GM10248 (cell line): ENCODE measurements around the gene HOGA1.

Experiments
- CTCF ChIA-PET: fragments of 300-600 bp; sonication (Branson Sonifier 250); formaldehyde crosslinking; extraction: SDS; loops from one replicate; lab custom pipeline; 2021; ENCODE audit warnings: antibody characterized with exemption; lab: Yijun Ruan, JAX
- POLR2A ChIA-PET: fragments of 350-650 bp; sonication (Branson Sonifier 250); formaldehyde crosslinking; extraction: SDS; loops from one replicate; lab custom pipeline; 2020; ENCODE audit warnings: antibody characterized with exemption; lab: Yijun Ruan, JAX
- DNase-seq: peaks from one replicate; pipeline ENCODE4 v3.0.0; 2012; ENCODE audit errors: extremely low spot score
- TF ChIP-seq, protein P1 (sequence below): IDR thresholded peaks from 2 replicates; pipeline ENCODE4 v1.5.1; 2012; ENCODE audit warnings: mild to moderate bottlenecking, low read depth; ENCODE audit errors: extremely low read depth, missing control alignments, control extremely low read depth

Gene HOGA1

DNA sequence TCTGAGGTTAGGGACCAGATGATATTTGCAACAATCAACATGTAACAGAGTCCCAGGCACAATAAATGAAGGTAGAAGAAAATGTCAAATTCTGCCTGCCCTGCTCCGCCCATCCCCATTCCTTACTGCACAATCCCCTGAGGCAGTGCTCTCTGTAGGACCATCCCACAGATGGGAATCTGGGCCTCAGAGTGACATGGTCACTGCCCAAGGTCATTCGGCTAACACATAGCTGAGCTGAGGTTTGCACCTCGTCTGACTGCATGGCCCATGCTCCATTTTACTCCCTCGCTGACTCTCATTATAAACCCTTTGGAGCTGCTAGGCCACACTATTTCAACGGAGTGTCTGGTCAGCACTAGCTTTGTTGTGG lies 1.2 kb downstream of the HOGA1 start:
- CTCF ChIA-PET, result interaction anchor here (0.9 to 7.5 kb wide), 3 partner anchors 12 to 33 kb away, joined by 3 to 55 read pairs (median 3); partner anchors contain the start of gene ANKRD2
- POLR2A ChIA-PET, result no interaction called here
- TF ChIP-seq, protein P1, sequence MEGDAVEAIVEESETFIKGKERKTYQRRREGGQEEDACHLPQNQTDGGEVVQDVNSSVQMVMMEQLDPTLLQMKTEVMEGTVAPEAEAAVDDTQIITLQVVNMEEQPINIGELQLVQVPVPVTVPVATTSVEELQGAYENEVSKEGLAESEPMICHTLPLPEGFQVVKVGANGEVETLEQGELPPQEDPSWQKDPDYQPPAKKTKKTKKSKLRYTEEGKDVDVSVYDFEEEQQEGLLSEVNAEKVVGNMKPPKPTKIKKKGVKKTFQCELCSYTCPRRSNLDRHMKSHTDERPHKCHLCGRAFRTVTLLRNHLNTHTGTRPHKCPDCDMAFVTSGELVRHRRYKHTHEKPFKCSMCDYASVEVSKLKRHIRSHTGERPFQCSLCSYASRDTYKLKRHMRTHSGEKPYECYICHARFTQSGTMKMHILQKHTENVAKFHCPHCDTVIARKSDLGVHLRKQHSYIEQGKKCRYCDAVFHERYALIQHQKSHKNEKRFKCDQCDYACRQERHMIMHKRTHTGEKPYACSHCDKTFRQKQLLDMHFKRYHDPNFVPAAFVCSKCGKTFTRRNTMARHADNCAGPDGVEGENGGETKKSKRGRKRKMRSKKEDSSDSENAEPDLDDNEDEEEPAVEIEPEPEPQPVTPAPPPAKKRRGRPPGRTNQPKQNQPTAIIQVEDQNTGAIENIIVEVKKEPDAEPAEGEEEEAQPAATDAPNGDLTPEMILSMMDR, result no peak
- no peak for DNase-seq

DNA sequence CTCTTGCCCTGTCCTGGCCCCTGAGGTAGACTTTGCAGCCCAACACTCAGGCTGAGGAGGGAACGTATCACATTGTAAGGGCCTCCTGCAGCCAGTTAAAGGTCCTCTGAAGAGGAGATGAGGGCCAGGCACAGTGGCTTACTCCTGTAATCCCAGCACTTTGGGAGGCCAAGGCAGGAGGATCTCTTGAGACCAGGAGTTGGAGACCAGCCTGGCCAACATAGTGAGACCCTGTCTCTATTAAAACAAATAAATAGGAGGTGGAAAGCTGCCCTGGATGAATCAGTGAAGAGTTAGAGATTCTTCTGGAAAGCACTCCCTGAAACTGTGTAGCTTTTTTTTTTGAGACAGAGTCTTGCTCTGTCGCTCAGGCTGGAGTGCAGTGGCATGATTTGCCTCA lies 3.0 kb downstream of the HOGA1 start:
- POLR2A ChIA-PET, result no interaction called here
- TF ChIP-seq, protein P1, result no peak
- CTCF ChIA-PET, result interaction anchor here (7.5 kb wide), 1 partner anchor 14 kb away, joined by 55 read pairs; the partner anchor contains the start of gene ANKRD2
- no peak for DNase-seq

DNA sequence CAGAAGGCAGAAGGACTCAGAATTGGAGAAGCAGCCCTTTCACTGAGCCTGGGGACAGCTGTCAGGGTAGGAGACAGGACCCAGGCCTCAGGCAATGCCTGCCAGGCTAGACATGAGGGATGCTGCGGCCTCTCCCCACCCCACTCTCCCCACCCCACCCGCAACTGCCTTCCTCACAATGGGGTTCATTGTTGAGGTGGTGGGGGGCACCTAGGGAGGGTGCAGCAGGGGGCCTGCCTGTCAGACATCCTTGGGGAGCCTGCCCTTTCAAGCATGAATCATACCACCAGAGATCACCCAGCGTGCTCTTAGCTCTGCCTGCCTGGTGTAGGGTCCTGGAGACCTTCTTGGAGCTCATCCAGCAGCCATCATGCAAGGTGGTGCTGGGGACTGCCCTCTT lies 5.3 kb downstream of the HOGA1 start, which contains the start of gene C10orf62:
Gene C10orf62, plus strand, starts transcription at position 243 of the 400 bp plus-strand sequence. CDS start 177 bp downstream, outside the sequence.
- ChIA-PET POLR2A (no interaction called here), CTCF (interaction anchor here (1.0 to 3.5 kb wide), 2 partner anchors 17 to 21 kb away, joined by 3 to 19 read pairs; partner anchors contain the start of gene ANKRD2)
- no peak for DNase-seq
- TF ChIP-seq, protein P1, result no peak

DNA sequence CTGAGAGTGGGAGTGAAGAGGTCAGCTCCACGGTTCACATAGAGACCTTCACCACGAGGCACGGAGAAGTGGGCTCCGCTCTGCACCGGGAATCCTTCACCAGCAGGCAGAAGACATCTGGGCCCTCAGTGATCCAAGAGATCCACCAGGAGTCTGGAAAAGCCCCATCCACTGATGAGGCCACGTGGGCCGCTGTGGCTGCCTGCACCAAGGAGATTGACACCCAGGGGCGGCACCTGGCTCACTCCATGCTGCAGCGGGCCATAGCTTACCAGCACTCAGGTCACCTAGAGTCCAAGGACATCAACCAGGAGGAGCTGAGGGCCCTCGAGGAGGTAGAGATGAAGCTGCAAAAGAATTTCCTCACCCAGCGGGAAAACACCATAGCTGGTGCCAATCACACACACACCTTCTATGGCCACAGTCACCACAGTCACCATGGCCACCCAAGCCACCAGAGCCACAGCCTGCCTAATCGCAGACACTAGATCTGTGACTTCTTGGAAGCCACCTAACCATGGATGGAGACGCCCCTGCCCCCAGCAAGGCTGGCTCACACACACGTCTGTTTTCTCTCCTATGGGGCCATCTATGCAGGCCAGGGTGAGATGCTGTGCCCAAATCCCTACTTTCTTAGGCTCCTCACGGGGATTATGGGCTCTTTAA lies 6.0 kb downstream of the HOGA1 start:
- ChIA-PET CTCF (interaction anchor here (1.4 to 3.5 kb wide), 2 partner anchors 11 to 18 kb away, joined by 4 to 19 read pairs; partner anchors contain the start of gene ANKRD2), POLR2A (no interaction called here)
- DNase-seq, result no peak
- TF ChIP-seq, protein P1, result no peak

DNA sequence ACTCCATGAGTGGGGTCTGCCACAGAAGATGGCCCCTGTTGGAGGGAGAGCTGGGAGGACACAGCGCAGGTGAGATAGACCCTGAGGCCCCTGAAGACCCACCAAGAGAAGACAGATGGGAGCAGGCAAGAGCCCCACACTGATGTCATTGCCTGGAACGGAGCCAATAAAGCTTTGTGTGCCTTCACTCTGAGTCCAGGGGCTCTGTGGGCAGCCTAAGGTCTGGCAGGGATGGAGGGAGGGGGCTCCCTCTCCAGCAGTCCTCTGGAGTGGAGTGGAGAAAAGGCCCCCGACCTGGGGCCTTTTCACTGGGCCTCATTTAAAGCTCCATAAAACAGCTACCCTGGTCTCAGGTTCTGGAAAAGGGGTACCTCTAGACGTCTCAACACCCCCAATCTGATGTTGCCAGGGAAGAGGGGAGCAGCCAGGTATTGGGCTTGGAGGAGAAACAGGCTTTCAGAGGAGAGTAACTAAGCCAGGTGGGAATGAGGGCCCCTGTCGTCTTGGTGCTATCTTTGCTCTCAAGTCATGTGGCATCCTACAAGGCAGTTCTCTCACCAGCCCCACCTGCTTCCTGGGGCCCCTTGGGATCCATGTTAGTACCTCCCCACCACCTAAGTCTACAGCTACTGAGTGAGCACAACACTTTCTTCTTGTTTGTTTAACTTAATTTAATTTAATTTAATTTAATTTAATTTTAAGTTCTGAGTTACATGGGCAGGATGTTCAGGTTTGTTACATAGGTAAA lies 6.7 kb downstream of the HOGA1 start:
- no peak for DNase-seq
- POLR2A ChIA-PET, result no interaction called here
- TF ChIP-seq, protein P1, result no peak
- CTCF ChIA-PET, result interaction anchor here (0.9 to 3.5 kb wide), 4 partner anchors 10 to 36 kb away, joined by 3 to 19 read pairs (median 4); partner anchors contain the start of gene ANKRD2

DNA sequence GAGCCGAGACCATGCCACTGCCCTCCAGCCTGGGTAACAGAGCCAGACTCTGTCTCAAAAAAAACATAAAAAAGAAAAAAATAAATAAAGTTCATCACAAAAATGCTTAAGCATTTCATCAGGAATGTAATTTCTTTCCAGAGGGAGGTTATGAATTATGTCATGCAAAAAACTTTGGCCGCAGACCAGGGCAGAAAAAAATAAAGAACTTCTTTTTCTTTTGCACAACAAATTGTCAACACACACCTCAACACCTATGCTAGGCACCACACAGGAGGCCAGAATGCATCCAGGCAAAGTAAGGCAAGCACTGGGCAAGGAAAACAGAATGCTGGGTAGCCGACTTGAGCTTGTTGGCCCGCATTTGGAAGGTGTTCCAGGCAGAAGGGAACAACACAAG lies 9.2 kb downstream of the HOGA1 start:
- CTCF ChIA-PET, result no interaction called here
- DNase-seq, result no peak
- POLR2A ChIA-PET, result no interaction called here

More for the DNA sequence above, 9.2 kb downstream of the HOGA1 start:
- TF ChIP-seq, protein P1, result no peak
